HG02759 (cell line): ENCODE results near the gene NEO1.
"Not testable (repeated sequence)": the region's sequence is repeated elsewhere in the genome, so short reads cannot be mapped to it uniquely, and the experiment has no call there.

ENCODE experiments used
- ATAC-seq: cut with Tn5 transposase; IDR thresholded peaks from one replicate; pipeline ENCODE4 v1.9.1; 2021; ENCODE audit warnings: mild to moderate bottlenecking, moderate library complexity; ENCODE audit not compliant: unreplicated experiment

NEO1 gene

DNA sequence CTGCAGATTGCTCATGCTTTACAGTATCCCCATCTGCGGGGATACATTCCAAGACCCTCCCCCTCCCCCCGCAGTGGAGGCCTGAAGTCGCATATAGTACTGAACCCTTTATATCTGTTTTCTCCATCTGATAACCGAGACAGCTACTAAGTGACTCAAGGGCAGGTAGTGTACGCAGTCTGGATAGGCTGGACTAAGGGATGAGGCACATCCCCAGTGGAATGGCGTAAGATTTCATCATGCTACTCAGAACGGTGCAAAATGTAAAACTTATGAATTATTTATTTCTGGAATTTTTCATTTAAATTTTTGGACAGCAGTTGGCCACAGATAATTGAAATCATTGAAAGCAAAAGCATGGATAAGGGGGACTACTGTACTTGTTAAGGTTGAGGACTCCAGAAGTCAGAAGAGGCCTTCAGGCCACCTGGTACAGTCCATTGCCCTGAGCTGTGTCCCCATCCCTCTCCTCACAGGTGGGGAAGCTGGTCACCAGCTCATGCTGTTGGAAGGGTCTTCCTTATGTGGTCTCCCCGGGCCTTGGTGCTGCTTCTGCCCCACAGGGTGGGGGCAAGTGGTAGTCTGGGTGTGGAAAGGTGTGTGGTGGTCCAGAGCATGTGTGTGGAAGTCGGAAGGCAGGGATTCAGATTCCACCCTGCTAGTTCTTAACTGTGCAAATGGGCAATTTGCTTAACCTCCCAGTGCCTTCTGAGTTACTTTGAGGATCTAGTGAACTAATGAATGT, 244.5 kb downstream of the NEO1 start:
- ATAC-seq, result no peak

DNA sequence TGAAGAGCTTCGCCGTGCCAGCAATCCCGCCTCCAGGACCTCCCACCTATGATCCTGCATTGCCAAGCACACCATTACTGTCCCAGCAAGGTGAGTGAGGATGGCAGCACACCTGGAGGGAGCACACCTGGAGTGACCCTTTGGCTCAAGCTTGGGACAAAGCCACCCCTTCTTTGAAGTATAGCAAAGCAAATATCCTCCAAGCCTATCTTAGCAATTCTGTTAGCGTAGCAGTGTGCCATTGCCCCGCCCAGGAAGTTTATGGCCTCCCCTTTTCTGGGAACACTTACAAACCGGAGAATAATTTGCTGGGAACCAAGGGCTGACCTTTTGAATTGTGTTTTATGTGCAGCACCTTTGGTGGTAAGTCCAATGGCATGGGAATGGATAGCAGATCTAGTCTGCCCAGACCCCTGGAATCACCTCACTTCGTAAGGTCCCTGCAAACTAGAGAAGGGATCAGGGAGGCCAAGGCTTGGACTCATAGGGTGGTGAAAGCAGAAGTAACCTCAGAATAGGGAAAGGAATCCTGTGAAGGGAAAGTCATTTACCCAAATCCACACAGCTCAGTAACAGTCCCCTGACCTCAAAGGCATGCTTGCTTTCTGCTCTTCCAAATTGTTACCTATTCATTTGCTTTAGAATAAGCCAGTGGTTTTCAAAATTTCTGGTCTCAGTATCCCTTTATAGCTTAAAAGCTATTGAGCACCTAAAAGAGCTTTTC, 246.4 kb downstream of the NEO1 start:
- no peak for ATAC-seq

DNA sequence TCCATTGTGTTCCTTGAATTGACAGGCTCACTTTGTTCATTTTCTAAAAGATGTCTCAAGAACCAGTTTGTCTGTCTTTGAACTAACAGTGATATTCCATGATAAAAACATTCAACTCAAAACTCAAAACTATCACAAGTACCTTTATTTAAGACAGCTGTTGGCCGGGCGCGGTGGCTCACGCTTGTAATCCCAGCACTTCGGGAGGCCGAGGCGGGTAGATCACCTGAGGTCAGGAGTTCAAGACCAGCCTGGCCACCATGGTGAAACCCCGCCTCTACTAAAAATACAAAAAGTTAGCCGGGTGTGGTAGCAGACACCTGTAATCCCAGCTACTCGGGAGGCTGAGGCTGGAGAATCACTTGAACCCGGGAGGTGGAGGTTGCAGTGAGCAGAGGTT, 248.0 kb downstream of the NEO1 start:
- not testable (repeated sequence) for ATAC-seq

DNA sequence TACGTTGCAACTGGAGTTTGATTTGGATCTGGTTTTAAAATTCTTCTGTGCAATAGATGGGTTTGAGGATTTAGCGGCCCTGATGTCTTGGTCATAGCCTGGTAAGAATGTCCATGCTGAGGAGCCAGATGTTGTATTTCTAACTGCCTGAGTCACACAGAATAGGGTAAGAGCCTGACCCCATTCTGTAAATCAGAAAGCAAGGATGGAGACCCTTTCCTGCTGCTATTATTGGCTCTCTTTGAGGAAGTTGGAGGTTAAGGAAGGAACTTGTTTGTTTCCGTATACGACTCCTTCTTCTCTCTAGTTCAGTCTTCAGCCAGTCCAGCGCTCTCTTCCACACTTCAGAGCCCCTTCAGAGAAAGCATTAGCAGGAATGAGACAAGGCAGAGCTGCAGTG, 251.4 kb downstream of the NEO1 start:
- no peak for ATAC-seq

DNA sequence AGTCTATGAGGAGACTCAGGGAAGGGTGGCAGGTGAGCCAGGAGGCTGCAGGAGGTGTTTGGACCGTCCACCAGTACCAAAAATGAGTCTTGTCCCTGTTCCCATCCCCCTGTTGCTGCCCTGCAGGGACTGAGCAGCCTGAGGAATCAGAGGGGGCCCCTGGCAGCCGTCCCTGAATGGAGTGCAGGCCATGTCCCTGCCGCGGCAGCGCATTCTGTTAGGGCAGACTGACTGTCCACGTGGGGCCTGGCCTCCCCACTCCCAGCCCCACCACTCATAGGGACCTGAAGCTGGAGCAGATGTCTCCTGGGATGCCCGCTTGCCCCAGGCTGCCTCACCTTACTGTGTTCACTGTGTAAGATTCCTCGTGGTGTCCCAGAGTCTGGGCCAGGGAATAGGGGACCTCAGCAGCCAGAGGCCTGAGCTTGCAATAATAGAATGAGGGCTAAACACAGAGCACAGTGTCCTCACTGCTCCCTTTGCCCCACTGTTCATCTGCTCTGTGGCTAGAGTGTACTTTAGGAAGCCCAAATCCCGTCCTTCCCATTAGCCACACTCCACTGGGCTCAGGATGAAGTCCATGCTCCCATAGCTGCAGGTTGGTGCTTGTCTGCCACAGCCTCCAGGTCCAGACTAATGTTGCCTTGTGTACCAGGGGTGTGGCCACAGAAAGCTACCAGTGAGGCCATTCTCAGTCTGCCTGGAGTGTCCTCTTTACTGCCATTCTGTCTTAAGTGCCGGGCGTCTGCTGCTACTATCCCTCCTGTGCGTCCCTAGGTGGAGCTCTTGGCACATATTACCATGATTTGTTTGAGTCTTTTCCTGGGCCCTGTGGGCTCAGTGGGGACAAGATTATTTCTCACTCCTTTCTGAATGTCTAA, 253.3 kb downstream of the NEO1 start:
- ATAC-seq, result no peak

DNA sequence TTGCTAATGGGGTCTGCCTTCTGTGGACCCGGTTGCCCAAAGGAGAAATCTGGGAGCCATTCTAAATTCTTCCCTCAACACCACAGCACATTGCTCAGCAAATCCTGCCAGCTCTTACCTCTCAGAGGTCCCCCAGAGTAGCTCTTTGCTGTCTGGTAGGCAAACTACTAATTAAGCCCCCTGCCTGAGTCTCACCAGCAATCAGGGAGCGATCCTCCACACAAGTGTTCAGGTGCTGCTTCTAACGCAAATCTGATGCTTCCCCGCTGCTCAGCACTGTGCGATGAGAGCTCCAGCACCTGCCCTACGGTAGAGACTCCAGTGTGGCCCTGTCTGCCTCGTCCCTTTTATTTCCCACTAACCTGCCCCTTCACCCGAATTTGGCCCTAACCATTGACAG, 256.0 kb downstream of the NEO1 start:
- no peak for ATAC-seq

DNA sequence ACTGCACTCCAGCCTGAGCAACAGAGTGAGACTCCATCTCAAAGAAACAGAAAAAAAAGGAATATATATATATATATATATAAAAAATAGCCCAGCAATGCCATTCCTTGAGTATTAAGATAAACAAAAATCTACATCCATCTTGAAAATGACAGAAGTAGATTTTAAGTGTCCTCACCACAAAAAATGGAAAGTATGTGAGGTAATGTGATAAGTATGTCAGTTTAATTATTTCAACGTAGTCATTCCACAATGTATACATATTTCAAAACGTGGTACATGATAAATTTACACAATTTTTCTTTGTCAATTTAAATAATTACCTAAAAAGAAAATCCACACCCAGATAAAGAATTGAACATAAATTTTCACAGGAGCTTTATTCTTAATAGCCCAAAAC, 261.6 kb downstream of the NEO1 start:
- ATAC-seq, result no peak

DNA sequence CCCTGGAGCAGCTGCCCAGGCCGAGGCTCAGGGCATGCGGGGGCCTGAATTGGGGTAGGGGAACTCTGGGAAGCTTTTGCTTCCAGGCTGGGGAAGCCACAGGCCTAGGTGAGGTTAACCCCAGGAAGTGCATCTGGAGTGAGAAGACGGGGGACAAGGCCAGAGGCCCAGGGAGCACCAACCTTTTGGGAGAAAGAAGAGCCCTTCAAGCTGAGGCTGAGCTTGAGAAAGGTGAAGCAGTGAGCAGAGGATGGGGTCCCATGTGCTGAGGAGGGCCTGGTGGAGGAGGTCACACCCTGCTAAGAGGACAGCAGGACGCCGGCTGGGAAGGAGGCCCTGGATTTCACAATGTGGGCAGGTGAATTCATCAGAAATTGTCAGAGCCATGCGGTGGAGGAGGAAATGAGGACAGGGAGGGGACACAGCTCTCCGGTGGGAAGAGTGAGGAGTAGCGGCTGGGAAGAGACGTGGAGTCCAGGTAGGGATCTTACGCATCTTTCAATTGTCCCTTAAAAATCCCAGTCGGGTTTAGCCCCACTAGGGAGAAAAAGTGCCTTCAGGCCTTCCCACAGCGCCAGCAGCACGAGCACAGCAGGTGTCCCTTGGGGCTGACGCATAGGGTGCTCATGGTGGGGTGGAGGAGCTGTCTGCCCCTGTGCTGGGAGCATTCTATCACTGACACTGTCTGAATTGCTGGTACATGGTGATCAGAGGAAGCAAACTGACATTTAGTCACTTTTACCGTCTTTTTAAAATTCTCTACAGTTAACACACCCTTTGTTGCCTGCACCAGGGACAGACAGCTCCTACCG, 265.6 kb downstream of the NEO1 start:
- no peak for ATAC-seq

DNA sequence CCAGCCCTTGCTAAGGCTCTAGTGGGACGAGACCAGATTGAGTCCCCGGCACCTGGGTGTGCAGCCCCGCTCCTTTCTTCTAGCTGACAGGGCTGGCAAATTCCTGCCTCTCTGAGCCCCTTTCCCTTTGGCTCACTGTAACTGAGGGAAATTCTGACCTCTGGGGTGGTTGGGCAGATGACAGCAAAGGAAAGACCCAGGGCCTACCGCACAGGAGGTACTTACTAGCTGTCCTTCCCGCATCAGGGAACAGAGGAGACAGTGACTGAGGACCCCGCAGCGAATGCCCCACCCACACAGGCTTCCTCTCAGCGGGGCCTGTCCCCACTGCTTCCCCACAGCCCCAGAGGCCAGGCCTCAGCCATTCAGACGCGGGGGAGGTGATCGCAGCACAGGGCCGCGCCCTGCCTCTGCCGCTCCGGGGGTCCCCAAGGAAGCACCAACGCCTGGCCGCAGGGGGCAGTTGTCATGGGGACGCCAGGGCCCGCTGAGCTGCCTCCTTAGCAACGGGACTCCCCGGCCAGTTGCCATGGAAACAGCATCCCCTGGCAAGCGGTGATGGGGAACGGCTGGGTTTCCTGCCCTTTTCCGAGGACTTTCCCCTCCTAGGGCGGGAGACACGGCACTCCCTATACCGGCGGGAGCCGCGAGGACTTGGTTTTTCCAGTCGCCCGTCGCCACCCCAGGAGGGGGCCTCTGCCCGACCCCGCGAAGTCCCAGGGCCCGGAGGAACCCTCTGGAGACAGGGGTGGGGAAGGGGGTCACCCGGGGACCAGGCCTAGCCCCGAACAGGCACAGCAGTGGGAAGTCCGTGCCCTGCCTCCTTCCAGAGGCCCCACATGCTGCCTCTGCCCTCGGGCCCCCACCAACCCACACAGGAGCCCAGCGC, 266.4 kb downstream of the NEO1 start:
- no peak for ATAC-seq

DNA sequence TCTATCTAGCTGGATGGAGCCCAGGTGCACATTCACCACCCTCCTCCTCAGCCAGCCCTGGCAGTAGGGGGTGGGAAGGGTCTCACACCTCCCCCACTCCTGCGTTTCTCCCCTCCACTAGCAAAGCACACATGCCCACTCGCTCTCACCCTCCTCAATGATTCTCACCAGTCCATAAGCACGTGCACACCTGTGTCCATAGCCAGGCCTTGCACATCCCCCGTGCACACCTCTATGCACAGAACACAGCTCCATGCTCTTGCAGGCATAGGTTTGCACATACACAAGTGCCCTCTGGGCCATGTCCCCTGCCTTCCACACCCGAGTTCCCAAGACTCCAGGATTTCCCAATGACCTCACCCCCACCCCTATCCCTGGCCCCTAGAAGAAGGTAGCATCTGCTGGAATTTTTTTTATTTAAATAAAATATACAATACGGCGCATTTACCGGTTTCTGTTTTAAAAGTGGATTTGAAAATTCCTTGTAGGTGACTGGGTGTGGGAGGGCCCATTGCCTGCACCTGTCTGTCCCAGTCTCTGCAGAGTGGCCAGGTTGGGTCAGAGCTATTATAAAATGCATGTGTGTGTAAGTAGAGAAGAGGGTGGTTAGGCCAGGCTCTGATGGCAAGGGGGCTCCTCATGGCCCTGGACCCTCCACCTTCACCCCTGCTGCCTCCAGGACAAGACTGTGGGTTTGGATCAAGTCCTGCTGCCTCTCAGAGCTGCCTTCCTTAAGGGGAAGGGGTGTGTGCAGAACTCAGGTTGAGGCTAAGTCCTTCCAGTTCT, 267.4 kb downstream of the NEO1 start:
- no peak for ATAC-seq

DNA sequence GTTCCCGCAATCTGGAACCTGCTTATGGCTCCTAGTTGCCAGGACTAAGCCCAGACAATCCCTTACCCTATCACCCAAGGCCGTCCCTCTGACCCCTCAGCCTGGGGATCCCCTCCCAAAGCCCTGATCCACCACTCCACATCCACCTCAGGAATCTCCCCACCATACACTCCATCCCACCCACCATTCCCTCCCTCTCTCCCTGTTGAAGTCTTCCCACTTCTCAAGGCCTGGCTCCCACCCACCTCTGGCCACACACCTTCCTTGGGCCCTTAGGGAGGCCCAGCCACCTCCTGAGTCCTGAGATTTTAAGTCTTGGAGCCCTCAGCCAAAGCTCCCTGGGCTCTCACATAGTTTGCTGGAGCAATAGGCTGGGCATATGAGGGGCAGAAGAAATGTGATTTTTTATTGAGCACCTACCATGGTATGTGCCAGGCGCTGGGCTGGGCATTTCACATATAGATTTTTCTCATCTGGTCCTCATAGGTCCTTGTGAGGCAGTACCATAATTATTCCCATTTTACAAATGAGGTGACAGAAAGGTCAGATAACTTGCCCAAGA, 268.4 kb downstream of the NEO1 start:
- ATAC-seq, result no peak

DNA sequence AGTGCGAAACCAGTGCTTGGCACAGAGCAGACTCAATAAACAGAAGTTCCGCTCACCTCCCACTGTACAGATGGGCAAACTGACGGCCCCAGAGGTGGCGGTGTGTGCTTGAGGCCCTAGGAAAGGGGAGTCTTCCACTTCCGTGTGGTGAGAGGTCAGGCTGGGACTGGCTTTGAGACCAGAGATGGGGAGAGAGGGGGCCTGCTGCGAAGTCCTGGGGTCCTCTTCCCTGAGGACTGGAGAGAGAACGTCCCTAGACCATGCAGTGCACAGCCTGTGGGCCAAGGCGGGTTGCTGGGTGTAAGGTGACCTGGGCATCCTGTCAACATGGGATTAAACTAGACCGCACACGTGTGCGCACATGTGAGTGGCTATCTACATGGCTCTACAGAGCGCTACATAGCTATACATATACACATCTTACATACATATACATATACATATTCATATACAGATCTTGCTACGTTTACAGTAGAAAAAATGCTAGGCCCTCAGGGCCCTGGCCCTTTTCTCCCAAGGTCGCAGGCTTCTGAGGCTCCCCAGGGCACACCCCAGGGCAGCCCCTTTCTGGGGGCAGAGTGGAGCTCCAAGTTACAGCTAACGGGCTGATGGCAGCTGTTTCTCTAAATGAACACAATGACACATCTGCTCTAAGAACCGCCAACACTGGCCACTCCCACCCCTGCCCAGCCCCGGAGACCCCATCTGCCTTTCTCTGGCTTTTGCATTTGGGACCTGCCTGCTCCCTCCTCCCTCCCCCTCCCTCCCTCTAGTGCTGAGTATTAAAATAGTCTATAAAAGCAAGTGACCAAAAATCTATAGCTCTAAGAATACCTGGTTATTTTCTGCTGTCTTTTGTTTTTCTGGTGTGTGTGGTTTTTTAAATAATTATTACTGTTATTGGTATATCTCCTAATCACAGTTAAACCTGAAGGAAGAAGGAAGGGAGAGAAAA, 269.5 kb downstream of the NEO1 start:
- ATAC-seq, result no peak

DNA sequence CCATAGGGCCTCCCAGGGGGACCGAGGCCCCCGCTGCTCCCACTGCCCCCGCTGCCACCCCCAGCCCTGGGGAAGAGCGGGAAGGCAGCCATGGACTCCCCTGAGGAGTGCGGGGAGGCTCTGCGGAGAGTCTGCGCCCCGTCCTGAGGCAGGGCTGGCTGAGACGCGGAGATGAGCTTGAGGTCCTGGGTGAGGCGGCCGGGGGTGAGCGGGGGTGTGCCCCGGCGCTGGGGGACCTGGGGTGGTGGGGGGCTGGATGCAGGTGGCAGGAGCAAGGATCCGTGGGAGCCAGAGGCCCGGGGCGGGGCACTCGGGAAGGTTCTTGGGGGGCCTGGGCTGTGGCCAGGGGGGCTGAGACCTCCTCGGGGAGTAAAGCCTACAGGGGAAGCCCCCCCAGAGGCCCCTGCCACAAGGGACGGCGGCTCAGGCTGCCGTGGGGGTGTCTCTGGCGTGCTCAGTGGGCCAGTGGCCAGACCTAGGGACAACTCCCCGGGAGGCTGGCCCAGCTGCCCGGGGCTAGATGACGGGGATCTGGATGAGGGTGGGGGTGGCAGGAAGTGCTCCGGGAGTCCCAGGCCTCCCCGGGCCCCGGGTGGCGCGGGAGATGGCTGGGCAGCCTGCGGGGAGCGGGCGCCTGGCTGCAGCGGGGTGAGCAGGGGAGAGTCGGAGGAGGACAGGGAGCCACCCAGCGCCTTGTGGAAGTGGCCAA, 270.6 kb downstream of the NEO1 start:
- no peak for ATAC-seq

DNA sequence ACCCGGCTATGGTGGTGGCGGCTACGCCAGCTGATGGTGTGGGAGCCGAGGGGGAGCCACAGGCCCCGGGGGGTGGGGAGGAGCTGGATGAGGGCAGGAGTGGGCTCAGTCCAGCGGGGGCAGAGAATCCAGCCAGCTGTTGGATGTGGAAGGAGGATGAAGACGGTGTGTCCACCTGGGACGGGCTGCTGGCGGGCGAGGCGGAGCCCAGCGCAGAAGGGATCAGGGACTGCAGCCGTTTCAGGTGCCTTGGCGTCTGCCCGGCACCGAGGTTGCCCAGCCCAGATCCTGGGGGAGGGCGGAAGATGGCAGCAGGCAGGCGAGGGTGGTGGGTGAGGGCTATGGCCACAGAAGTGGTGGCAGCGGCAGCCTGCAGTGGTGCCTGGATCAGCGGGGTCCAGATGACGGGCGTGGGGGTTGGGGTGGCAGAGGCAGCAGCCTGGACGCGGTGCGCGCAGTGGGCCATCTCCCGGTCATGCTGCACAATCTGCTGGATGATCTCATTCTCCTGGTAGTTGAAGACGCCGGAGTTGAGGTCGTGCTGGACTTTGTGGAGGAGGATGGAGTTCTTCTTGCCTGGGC, 271.2 kb downstream of the NEO1 start:
- no peak for ATAC-seq

DNA sequence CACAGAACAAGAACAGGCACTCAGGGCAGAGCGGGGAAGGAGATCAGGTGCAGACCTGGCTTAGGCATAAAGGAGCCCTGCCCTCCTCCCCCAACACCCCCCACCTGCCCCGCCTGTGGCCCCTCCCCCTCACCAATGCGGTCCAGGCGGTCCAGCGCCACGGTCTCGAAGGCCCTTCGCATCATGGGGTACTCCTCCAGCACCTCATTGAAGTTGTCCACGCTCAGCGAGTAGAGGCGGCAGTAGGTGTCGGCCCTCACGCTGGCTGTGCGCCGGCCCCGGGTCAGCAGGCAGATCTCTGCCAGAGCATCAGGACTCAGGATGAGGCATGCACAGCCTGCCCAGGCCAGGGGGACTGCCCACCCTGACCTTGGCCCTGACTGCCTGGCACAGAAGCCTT, 271.7 kb downstream of the NEO1 start:
- no peak for ATAC-seq

DNA sequence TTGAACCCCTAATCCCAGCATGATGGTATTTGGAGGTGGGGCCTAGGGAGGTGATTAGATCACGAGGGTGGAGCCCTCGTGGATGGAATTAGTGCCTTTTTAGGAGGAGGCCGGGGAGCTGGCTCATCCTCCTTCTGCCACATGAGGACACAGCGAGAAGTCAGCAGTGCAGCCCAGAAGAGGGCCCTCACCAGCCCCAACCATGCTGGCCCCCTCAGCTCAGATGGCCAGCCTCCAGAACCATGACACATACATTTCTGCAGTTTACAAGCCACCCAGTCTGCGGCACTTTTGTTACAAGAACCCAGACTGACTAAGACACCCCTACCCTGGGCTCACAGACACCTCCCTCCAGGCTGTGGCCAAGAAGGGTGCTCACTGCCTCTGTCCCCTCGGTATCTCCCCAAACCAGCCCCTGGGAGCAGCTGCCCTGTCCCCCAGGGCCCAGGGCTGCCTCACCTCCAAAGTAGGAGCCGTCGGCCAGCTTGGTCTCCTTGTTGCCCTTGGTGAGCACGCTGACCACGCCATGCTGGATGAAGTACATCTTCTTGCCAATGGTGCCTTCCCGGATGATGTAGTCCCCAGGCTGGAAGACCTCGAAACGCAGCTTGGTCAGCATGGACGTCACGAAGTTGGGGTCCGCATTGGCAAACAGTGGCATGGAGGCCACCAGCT, 272.4 kb downstream of the NEO1 start:
- ATAC-seq, result no peak
